ENCODE results near the gene TRIP11.

Gene TRIP11

DNA sequence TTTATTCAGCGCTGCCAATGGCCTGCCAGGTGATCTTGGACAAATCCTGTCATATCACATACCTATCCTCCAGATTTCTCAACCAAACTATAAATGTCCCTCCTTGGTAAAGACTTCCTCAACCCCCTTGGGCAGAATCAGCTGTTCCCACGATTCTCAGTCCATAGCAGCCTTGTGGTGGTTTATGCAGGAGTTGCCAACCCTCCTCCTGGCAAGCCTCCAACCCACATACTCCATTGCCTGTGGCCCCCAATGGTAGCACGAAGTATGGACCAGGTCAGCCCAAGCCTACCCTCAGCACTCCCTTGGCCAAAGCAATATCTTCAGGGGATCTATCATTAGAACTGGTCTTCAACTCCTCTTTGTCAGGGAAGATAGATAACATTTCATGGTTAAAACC lies 119.3 kb downstream of the TRIP11 start:
- Histone ChIP-seq H3K27ac (ENCODE audit: low read depth, low read length) (no peak overlapping the region), H3K4me1 (ENCODE audit: control insufficient read depth, insufficient read depth, low read length, unreplicated experiment) (peaks cover 35% of the 10 kb centered on the region), H3K79me2 (ENCODE audit: control insufficient read depth, insufficient read depth, low read length, unreplicated experiment) (peaks cover 2% of the 10 kb centered on the region), H3K27me3 (ENCODE audit: insufficient read depth, low read length) (no peaks in the 10 kb centered on the region), H3K36me3 (ENCODE audit: insufficient read depth, low read length) (no peaks in the 10 kb centered on the region), H3K4me3 (ENCODE audit: low read depth, low read length) (no peak overlapping the region), H2AFZ (ENCODE audit: low read length, unreplicated experiment) (no peak overlapping the region)

DNA sequence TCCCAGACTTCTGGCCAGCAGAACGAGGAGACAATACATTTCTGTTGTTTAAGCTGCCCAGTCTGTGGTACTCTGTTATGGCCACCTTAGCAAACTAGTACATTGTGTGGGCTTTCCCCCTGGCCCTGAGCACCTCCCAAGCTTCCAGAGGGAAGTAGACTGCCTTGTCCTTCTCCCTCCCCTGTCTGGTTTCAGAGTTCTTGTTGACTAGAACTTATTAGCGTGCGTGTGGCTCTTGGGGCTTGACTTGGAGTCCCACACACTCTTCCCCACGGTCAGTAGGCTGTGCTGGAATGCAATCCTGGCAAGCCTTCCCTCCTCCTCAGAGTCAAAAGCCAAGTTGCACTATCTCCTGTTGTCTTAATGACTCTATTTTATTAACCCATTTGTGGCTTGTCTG lies 120.0 kb downstream of the TRIP11 start:
- Histone ChIP-seq H3K79me2 (ENCODE audit: control insufficient read depth, insufficient read depth, low read length, unreplicated experiment) (peaks cover 2% of the 10 kb centered on the region), H3K4me3 (ENCODE audit: low read depth, low read length) (no peak overlapping the region), H3K27ac (ENCODE audit: low read depth, low read length) (peak overlapping the region; percentile 42), H3K36me3 (ENCODE audit: insufficient read depth, low read length) (no peaks in the 10 kb centered on the region), H3K27me3 (ENCODE audit: insufficient read depth, low read length) (no peaks in the 10 kb centered on the region), H3K4me1 (ENCODE audit: control insufficient read depth, insufficient read depth, low read length, unreplicated experiment) (peaks cover 27% of the 10 kb centered on the region), H2AFZ (ENCODE audit: low read length, unreplicated experiment) (no peak overlapping the region)

DNA sequence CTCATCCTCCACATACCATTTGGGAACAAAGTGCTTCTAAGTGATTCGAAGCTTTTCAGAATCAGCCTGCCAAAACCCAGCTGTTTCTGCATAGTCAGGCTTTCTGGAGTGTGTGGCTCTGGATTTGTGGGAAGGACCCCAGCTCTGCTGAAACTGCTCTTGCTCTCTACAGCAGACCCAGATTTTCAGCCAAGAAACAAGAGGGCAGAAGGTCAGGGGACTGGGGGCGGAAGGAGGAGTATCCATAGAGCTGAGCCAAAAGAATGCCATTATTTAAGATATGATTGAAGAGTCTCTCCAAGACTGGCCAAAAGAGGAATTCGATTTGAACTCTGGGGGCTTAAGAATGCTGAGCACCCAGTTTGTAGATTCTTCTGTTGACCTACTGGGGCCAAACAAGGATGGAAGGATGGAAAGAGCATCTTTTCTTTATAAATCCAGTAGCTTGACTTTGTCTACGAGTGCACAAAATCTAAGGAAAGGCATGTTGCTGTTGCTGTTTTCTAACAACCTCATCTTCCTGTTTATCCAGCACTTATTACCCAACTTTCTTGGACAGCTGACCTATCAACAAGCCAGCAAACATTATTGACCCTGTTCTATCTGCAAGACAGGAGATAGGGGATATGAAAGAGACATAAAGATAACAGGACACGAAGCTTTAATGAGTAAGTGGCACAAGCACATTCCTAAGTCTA lies 121.5 kb downstream of the TRIP11 start:
- Histone ChIP-seq H3K36me3 (ENCODE audit: insufficient read depth, low read length) (no peaks in the 10 kb centered on the region; the same call in 1 of the 2 replicates), H3K79me2 (ENCODE audit: control insufficient read depth, insufficient read depth, low read length, unreplicated experiment) (peaks cover 2% of the 10 kb centered on the region), H3K27me3 (ENCODE audit: insufficient read depth, low read length) (no peaks in the 10 kb centered on the region), H3K4me3 (ENCODE audit: low read depth, low read length) (no peak overlapping the region), H2AFZ (ENCODE audit: low read length, unreplicated experiment) (no peak overlapping the region), H3K27ac (ENCODE audit: low read depth, low read length) (no peak overlapping the region), H3K4me1 (ENCODE audit: control insufficient read depth, insufficient read depth, low read length, unreplicated experiment) (peaks cover 24% of the 10 kb centered on the region)

All from ACC112 (cell line).